SK-N-SH (cell line): ENCODE measurements around the gene MON1A. TPM values are rescaled to one million over a fixed set of nuclear protein-coding genes. Genes with fewer than 3 reads are reported as not detected.

ENCODE experiments used
- CTCF ChIA-PET: fragments of 300-600, 350-600 bp; formaldehyde crosslinking; extraction: SDS; loops from one replicate; lab custom pipeline; 2021; lab: Yijun Ruan, JAX
- POLR2A ChIA-PET: fragments of 350-600 bp; sonication (Branson Sonifier 250); formaldehyde crosslinking; extraction: SDS; loops from one replicate; lab custom pipeline; 2020; ENCODE audit warnings: antibody characterized with exemption, inconsistent platforms; lab: Yijun Ruan, JAX
- DNase-seq: peaks from one replicate; pipeline ENCODE4 v3.0.0; 2012
- H2AFZ ChIP-seq: fragments of 200-600 bp; sonication (generic); 2 replicates; pipeline ENCODE4 v1.8.1; 2016; ENCODE audit warnings: antibody characterized with exemption, mild to moderate bottlenecking, low read depth
- H3F3A ChIP-seq: fragments of 200-600 bp; sonication (generic); replicated peaks from 2 replicates; pipeline ENCODE3; 2016; ENCODE audit warnings: antibody characterized with exemption, mild to moderate bottlenecking; ENCODE audit not compliant: insufficient read depth
- H3K27ac ChIP-seq, 2 experiments: fragments of 200-500 bp in 1 of 2; fragments of 200-600 bp in 1 of 2; sonication (Bioruptor generic) in 1 of 2; sonication (generic), shearing (Covaris generic) in 1 of 2; 2 replicates each; pipeline versions ENCODE4 v1.5.1 to v1.6.1; 2014 to 2016; ENCODE audit warnings: low read depth in 2 of 2, inconsistent platforms in 1 of 2, low read length in 1 of 2, mild to moderate bottlenecking in 1 of 2, mixed read lengths in 1 of 2
- H3K27me3 ChIP-seq: fragments of 200-600 bp; sonication (generic), shearing (Covaris generic); 2 replicates; pipeline ENCODE4 v1.6.1; 2016; ENCODE audit warnings: mixed run types; ENCODE audit not compliant: insufficient read depth
- H3K36me3 ChIP-seq, 2 experiments: fragments of 200-500 bp in 1 of 2; fragments of 200-600 bp in 1 of 2; sonication (Bioruptor generic) in 1 of 2; sonication (generic) in 1 of 2; replicated peaks in 1 of 2; 2 replicates each; pipeline versions ENCODE3 to v1.5.1; 2014 to 2016; ENCODE audit warnings: low read length in 1 of 2, mild to moderate bottlenecking in 1 of 2; ENCODE audit not compliant: insufficient read depth in 2 of 2, control insufficient read depth in 1 of 2
- H3K4me1 ChIP-seq, 2 experiments: fragments of 200-500 bp in 1 of 2; fragments of 200-600 bp in 1 of 2; sonication (Bioruptor generic) in 1 of 2; sonication (generic), shearing (Covaris generic) in 1 of 2; 2 replicates each; pipeline versions ENCODE4 v1.5.1 to v1.6.1; 2014 to 2016; ENCODE audit warnings: low read depth in 1 of 2, low read length in 1 of 2, mixed run types in 1 of 2; ENCODE audit not compliant: insufficient read depth in 2 of 2, control insufficient read depth in 1 of 2
- H3K4me2 ChIP-seq: fragments of 200-600 bp; sonication (generic), shearing (Covaris generic); 2 replicates; pipeline ENCODE4 v1.6.1; 2017; ENCODE audit warnings: mixed run types
- H3K4me3 ChIP-seq, 2 experiments: fragments of 200-500 bp in 1 of 2; fragments of 200-600 bp in 1 of 2; sonication (Bioruptor generic) in 1 of 2; sonication (generic), shearing (Covaris generic) in 1 of 2; 2 replicates each; pipeline versions ENCODE4 v1.5.1 to v1.8.1; 2014 to 2016; ENCODE audit warnings: low read depth in 2 of 2, inconsistent platforms in 1 of 2, low read length in 1 of 2, mild to moderate bottlenecking in 1 of 2, mixed read lengths in 1 of 2, moderate library complexity in 1 of 2
- H3K79me2 ChIP-seq: fragments of 200-600 bp; sonication (generic); 2 replicates; pipeline ENCODE4 v1.8.1; 2017; ENCODE audit warnings: mild to moderate bottlenecking; ENCODE audit not compliant: insufficient read depth
- H3K9ac ChIP-seq: fragments of 200-600 bp; sonication (generic); 2 replicates; pipeline ENCODE4 v1.6.1; 2017; ENCODE audit warnings: mixed run types
- H3K9me2 ChIP-seq: fragments of 200-600 bp; sonication (generic); 2 replicates; pipeline ENCODE4 v1.6.1; 2017; ENCODE audit warnings: mixed run types
- H3K9me3 ChIP-seq: fragments of 200-600 bp; sonication (generic); 2 replicates; pipeline ENCODE4 v1.6.1; 2017; ENCODE audit warnings: mixed run types, mild to moderate bottlenecking, moderate library complexity
- H4K20me1 ChIP-seq: fragments of 200-600 bp; sonication (generic); 2 replicates; pipeline ENCODE4 v1.6.1; 2017; ENCODE audit warnings: mild to moderate bottlenecking, mixed run types; ENCODE audit not compliant: insufficient read depth
- CHD2 ChIP-seq: fragments of 150-350 bp; IDR thresholded peaks from 2 replicates; pipeline ENCODE4 v1.6.1; 2018; ENCODE audit warnings: low read length; ENCODE audit not compliant: partially characterized antibody
- CTCF ChIP-seq: fragments of 200-600 bp; sonication (generic); IDR thresholded peaks from 2 replicates; pipeline ENCODE4 v1.6.1; 2017; ENCODE audit warnings: antibody characterized with exemption, mild to moderate bottlenecking, moderate library complexity
- ELF1 ChIP-seq: IDR thresholded peaks from 2 replicates; pipeline ENCODE4 v1.4.0; 2012
- EP300 ChIP-seq, 2 experiments: IDR thresholded peaks; 2 replicates each; pipeline versions ENCODE4 v1.4.0 to v1.6.1; 2012; ENCODE audit warnings: borderline replicate concordance in 1 of 2, low read depth in 1 of 2, low read length in 1 of 2
- FOSL2 ChIP-seq: IDR thresholded peaks from 2 replicates; pipeline ENCODE4 v1.4.0; 2012; ENCODE audit warnings: low read depth, mild to moderate bottlenecking, moderate library complexity, borderline replicate concordance
- FOXM1 ChIP-seq: IDR thresholded peaks from 2 replicates; pipeline ENCODE4 v1.4.0; 2012; ENCODE audit warnings: low read depth, mild to moderate bottlenecking
- GABPA ChIP-seq: IDR thresholded peaks from 2 replicates; pipeline ENCODE4 v1.4.0; 2012; ENCODE audit warnings: low read depth, mild to moderate bottlenecking
- GATA2 ChIP-seq: sonication (generic); formaldehyde crosslinking; IDR thresholded peaks from 2 replicates; pipeline ENCODE4 v1.5.0; 2020; ENCODE audit warnings: mild to moderate bottlenecking, missing genetic modification reagents
- MEF2A ChIP-seq: IDR thresholded peaks from 2 replicates; pipeline ENCODE4 v1.4.0; 2012; ENCODE audit warnings: low read depth, borderline replicate concordance
- MXI1 ChIP-seq: IDR thresholded peaks from 2 replicates; pipeline ENCODE4 v1.6.1; 2012; ENCODE audit warnings: mild to moderate bottlenecking, low read depth, low read length, improper control_type of control experiment
- NFIC ChIP-seq: IDR thresholded peaks from 2 replicates; pipeline ENCODE4 v1.4.0; 2012; ENCODE audit warnings: borderline replicate concordance
- RCOR1 ChIP-seq: fragments of 150-350 bp; IDR thresholded peaks from 2 replicates; pipeline ENCODE4 v1.6.1; 2017; ENCODE audit warnings: antibody characterized with exemption, low read length
- RFX5 ChIP-seq: IDR thresholded peaks from 2 replicates; pipeline ENCODE4 v1.6.1; 2012; ENCODE audit warnings: mild to moderate bottlenecking, improper control_type of control experiment, low read length
- RXRA ChIP-seq: IDR thresholded peaks from 2 replicates; pipeline ENCODE4 v1.4.0; 2012; ENCODE audit warnings: low read depth, mild to moderate bottlenecking, borderline replicate concordance
- SIN3A ChIP-seq: IDR thresholded peaks from 2 replicates; pipeline ENCODE4 v1.6.1; 2012; ENCODE audit warnings: low read depth, mild to moderate bottlenecking, low read length, moderate library complexity, borderline replicate concordance
- SMC3 ChIP-seq: IDR thresholded peaks from 2 replicates; pipeline ENCODE4 v1.6.1; 2012; ENCODE audit warnings: low read depth, low read length, improper control_type of control experiment
- TCF12 ChIP-seq: IDR thresholded peaks from 2 replicates; pipeline ENCODE4 v1.4.0; 2012
- WGBS: methylation state at CpG from one replicate; pipeline ENCODE4 v1.1.6; 2017; ENCODE audit warnings: low lambda C conversion rate; 5-methylcytosine and 5-hydroxymethylcytosine counted together
- polyA plus RNA-seq, 3 experiments: library from polyadenylated mRNA; depleted of rRNA; stranded (reverse); fragments of >200 nt; gene quantifications; 2 replicates each; pipeline ENCODE4 v1.2.3, GENCODE V29; 2012
- TF ChIP-seq, protein P1 (sequence below): IDR thresholded peaks from 2 replicates; pipeline ENCODE4 v1.4.0; 2012; ENCODE audit warnings: low read depth

MON1A gene
- polyA plus RNA-seq, 1 of the 3 experiments (the other 2 are of a cell fraction), result 12.0 TPM

- no peaks in the 10 kb centered on the region for H3K9me2 ChIP-seq
- WGBS, result 96% methylated on average over 4 of the region's 4 CpGs
- H3K4me1 ChIP-seq, result peaks cover 0 to 10% of the 10 kb centered on the region in 2 experiments; a peak in 1 of 4 replicates
- no peak overlapping the region for H3K9ac ChIP-seq
- no peaks in the 10 kb centered on the region for H3K9me3 ChIP-seq
- H3K79me2 ChIP-seq, result peaks cover 7% of the 10 kb centered on the region; the same call in 1 of the 2 replicates
- peaks cover 5% of the 10 kb centered on the region for H3F3A ChIP-seq
- H4K20me1 ChIP-seq, result no peaks in the 10 kb centered on the region
- ChIA-PET POLR2A (no interaction called here), CTCF (no interaction called here)
- no peak overlapping the region for H3K4me2 ChIP-seq
- no peak overlapping the region for H3K4me3 ChIP-seq
- H3K27me3 ChIP-seq, result no peaks in the 10 kb centered on the region
- TF ChIP-seq FOXM1 (no peak), GABPA (no peak), TCF12 (no peak), NFIC (no peak), MEF2A (no peak), RXRA (no peak), MXI1 (no peak), RFX5 (no peak), RCOR1 (no peak), CHD2 (no peak), EP300 (IDR thresholded peaks at IDR 0.05; ENCODE audit: borderline replicate concordance in 1 of 2, low read depth in 1 of 2, low read length in 1 of 2) (no peak), ELF1 (no peak), CTCF (no peak), SIN3A (no peak)
- TF ChIP-seq, protein P1, sequence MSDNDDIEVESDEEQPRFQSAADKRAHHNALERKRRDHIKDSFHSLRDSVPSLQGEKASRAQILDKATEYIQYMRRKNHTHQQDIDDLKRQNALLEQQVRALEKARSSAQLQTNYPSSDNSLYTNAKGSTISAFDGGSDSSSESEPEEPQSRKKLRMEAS, result no peak
- no peaks in the 10 kb centered on the region for H3K36me3 ChIP-seq
- no peak overlapping the region for H2AFZ ChIP-seq
- DNase-seq, result no peak
- H3K27ac ChIP-seq, result no peak overlapping the region
These were observed 3.4 kb downstream of the MON1A start for GRCh38 chr3:49926117-49926728.

GRCh38 chr3:49925485-49925884, 4.1 kb downstream of the MON1A start:
- Histone ChIP-seq H4K20me1 (no peaks in the 10 kb centered on the region), H3K4me2 (no peak overlapping the region), H3K4me1 (peaks cover 0 to 8% of the 10 kb centered on the region in 2 experiments; a peak in 1 of 4 replicates), H3K9me2 (no peaks in the 10 kb centered on the region), H3K9me3 (no peaks in the 10 kb centered on the region), H3F3A (peaks cover 4% of the 10 kb centered on the region), H3K4me3 (no peak overlapping the region), H3K27me3 (no peaks in the 10 kb centered on the region), H3K27ac (no peak overlapping the region), H3K79me2 (peaks cover 7% of the 10 kb centered on the region; the same call in 1 of the 2 replicates), H2AFZ (no peak overlapping the region), H3K9ac (no peak overlapping the region), H3K36me3 (no peaks in the 10 kb centered on the region)
- DNase-seq, result no peak
- TF ChIP-seq CHD2, result no peak
- TF ChIP-seq RCOR1, result no peak
- no peak for TF ChIP-seq FOSL2
- no peak for TF ChIP-seq RFX5
- no peak for TF ChIP-seq SMC3
- TF ChIP-seq EP300 (IDR thresholded peaks at IDR 0.05; ENCODE audit: borderline replicate concordance in 1 of 2, low read depth in 1 of 2, low read length in 1 of 2), result no peak
- no peak for TF ChIP-seq GATA2
- no peak for TF ChIP-seq SIN3A
- TF ChIP-seq TCF12, result no peak
- no peak for TF ChIP-seq MEF2A
- ChIA-PET CTCF (no interaction called here), POLR2A (no interaction called here)
- 95% methylated on average over 2 of the region's 2 CpGs for WGBS
